VCaP (cell line): ENCODE data around the gene FAM83D.

ENCODE experiments used
- H3K27ac ChIP-seq: fragments of 450-650 bp; 2 replicates; pipeline ENCODE4 v1.5.1; 2017
- CTCF ChIP-seq: fragments of 450-650 bp; conservative IDR thresholded peaks from 2 replicates; pipeline ENCODE4 v1.5.1; 2017; ENCODE audit warnings: mild to moderate bottlenecking, moderate library complexity

The FAM83D gene

GRCh38 chr20:38968090-38968489 lies 41.9 kb downstream of the FAM83D start:
- H3K27ac ChIP-seq: no peak overlapping the region
- TF ChIP-seq CTCF: no peak

GRCh38 chr20:38969708-38970107 lies 43.5 kb downstream of the FAM83D start:
- TF ChIP-seq CTCF: no peak
- H3K27ac ChIP-seq: no peak overlapping the region

- no peak for TF ChIP-seq CTCF
- H3K27ac ChIP-seq: no peak overlapping the region
Observed at GRCh38 chr20:38970302-38970701, 44.1 kb downstream of the FAM83D start.

- TF ChIP-seq CTCF: no peak
- H3K27ac ChIP-seq: no peak overlapping the region
Observed at GRCh38 chr20:38973107-38973506, 46.9 kb downstream of the FAM83D start.

- no peak overlapping the region for H3K27ac ChIP-seq
Observed at GRCh38 chr20:38973645-38974044, 47.4 kb downstream of the FAM83D start.

GRCh38 chr20:38975539-38976120 lies 49.4 kb downstream of the FAM83D start:
- TF ChIP-seq CTCF: no peak
- H3K27ac ChIP-seq: no peak overlapping the region

More at GRCh38 chr20:38973645-38974044, 47.4 kb downstream of the FAM83D start:
- no peak for TF ChIP-seq CTCF

- no peak for TF ChIP-seq CTCF
- no peak overlapping the region for H3K27ac ChIP-seq
Observed at GRCh38 chr20:38979434-38979833, 53.2 kb downstream of the FAM83D start.
